H1 (cell line): Measurements from ENCODE around the gene SMARCC2.

Source experiments
- ATF2 ChIP-seq: IDR thresholded peaks from 2 replicates; pipeline ENCODE4 v1.6.1; 2012; ENCODE audit warnings: low read length, inconsistent platforms
- BRCA1 ChIP-seq: IDR thresholded peaks from 2 replicates; pipeline ENCODE4 v1.6.1; 2012; ENCODE audit warnings: low read depth, low read length, improper control_type of control experiment
- CEBPB ChIP-seq: IDR thresholded peaks from 2 replicates; pipeline ENCODE4 v1.6.1; 2012; ENCODE audit warnings: low read depth, low read length
- CHD2 ChIP-seq: IDR thresholded peaks from 2 replicates; pipeline ENCODE4 v1.6.1; 2012; ENCODE audit warnings: low read length, improper control_type of control experiment
- CREB1 ChIP-seq: IDR thresholded peaks from 2 replicates; pipeline ENCODE4 v1.6.1; 2012; ENCODE audit warnings: inconsistent platforms
- CTCF ChIP-seq, 3 experiments: IDR thresholded peaks; 1 replicate in 2 of 3; 2 replicates in 1 of 3; pipeline versions ENCODE4 v1.5.1 to v1.6.1; 2011; ENCODE audit warnings: low read length in 3 of 3, mild to moderate bottlenecking in 3 of 3, inconsistent platforms in 2 of 3, low read depth in 1 of 3, moderate library complexity in 1 of 3; ENCODE audit not compliant: insufficient read depth in 1 of 3; ENCODE audit errors: control extremely low read depth in 1 of 3
- EGR1 ChIP-seq: IDR thresholded peaks from 2 replicates; pipeline ENCODE4 v1.6.1; 2011; ENCODE audit warnings: low read depth, low read length, borderline replicate concordance
- EZH2 ChIP-seq: fragments of 200-600 bp; sonication (generic); IDR thresholded peaks from 2 replicates; pipeline ENCODE4 v1.7.1; 2012; ENCODE audit warnings: low read depth, mild to moderate bottlenecking, moderate library complexity, low read length, inconsistent platforms; ENCODE audit not compliant: severe bottlenecking
- JUND ChIP-seq: IDR thresholded peaks from 2 replicates; pipeline ENCODE4 v1.6.1; 2011; ENCODE audit warnings: mild to moderate bottlenecking, improper control_type of control experiment, low read length
- RNF2 ChIP-seq: fragments of 200-900, 300-1000 bp; sonication (generic); IDR thresholded peaks from 2 replicates; pipeline ENCODE4 v1.7.1; 2016; ENCODE audit warnings: borderline replicate concordance, low read depth, mild to moderate bottlenecking, antibody characterized with exemption, low read length; ENCODE audit not compliant: poor library complexity, severe bottlenecking; ENCODE audit errors: missing control alignments
- SIRT6 ChIP-seq: IDR thresholded peaks from one replicate; pipeline ENCODE4 v1.7.1; 2012; ENCODE audit warnings: low read length, inconsistent platforms
- SUZ12 ChIP-seq: fragments of 200-600 bp; sonication (generic); IDR thresholded peaks from 2 replicates; pipeline ENCODE4 v1.6.1; 2012; ENCODE audit warnings: mild to moderate bottlenecking, inconsistent platforms, low read length, moderate library complexity, mixed read lengths

- TF ChIP-seq BRCA1 (no peak), CTCF (IDR thresholded peaks at IDR 0.05; ENCODE audit: control extremely low read depth in 1 of 3, insufficient read depth in 1 of 3, low read depth in 1 of 3, low read length in 3 of 3) (no peak), EGR1 (no peak), RNF2 (no peak), EZH2 (no peak), JUND (no peak), CHD2 (no peak), CEBPB (no peak), CREB1 (no peak), SIRT6 (no peak), SUZ12 (no peak), ATF2 (no peak)
Measured at GRCh38 chr12:56122637-56123036, 66.6 kb downstream of the SMARCC2 start.
